ENCODE results near the gene SLC7A4. TPM values are rescaled to one million over a fixed set of nuclear protein-coding genes. Genes with fewer than 3 reads are reported as not detected.
A peak's percentile ranks its signal among the peaks of the same experiment; 100 is the strongest.

Gene SLC7A4
- total RNA-seq, 2 experiments from 2014 or later: not detected

GRCh38 chr22:20999350-21000206, 32.8 kb downstream of the SLC7A4 start:
- Mint-ChIP-seq H3K36me3 (ENCODE audit: low read depth) (peaks cover 3% of the 10 kb centered on the region), H3K4me3 (peak overlapping the region; percentile 92), H3K9me3 (no peaks in the 10 kb centered on the region), H3K4me1 (ENCODE audit: low read depth) (peaks cover 15% of the 10 kb centered on the region), H3K27me3 (no peaks in the 10 kb centered on the region), H3K27ac (peak overlapping the region; percentile 96)
- DNase-seq: no peak
- CTCF ChIA-PET: interaction anchor here (0.8 to 1.5 kb wide), 2 partner anchors 38 to 56 kb away, joined by 3 to 9 read pairs; no protein-coding TSS in a partner anchor
- POLR2A ChIA-PET: interaction anchor here (1.1 to 5.5 kb wide), 6 partner anchors 9 to 79 kb away, joined by 3 to 51 read pairs (median 12); partner anchors contain the start of genes LZTR1 and P2RX6
- intact Hi-C loops (cut with micrococcal nuclease): no loop called here
- ATAC-seq: no peak
- no peak for TF ChIP-seq CTCF (IDR thresholded peaks at IDR 0.05)

- Mint-ChIP-seq H3K36me3 (ENCODE audit: low read depth) (peaks cover 3% of the 10 kb centered on the region), H3K27ac (peak overlapping the region; percentile 38), H3K4me3 (no peak overlapping the region), H3K4me1 (ENCODE audit: low read depth) (peaks cover 9% of the 10 kb centered on the region), H3K27me3 (no peaks in the 10 kb centered on the region), H3K9me3 (no peaks in the 10 kb centered on the region)
- ATAC-seq (no peak), DNase-seq (no peak)
- ChIA-PET CTCF (interaction anchor here (0.8 to 1.5 kb wide), 2 partner anchors 37 to 57 kb away, joined by 3 to 9 read pairs; no protein-coding TSS in a partner anchor), POLR2A (interaction anchor here (1.0 to 5.5 kb wide), 5 partner anchors 8 to 42 kb away, joined by 3 to 51 read pairs (median 20); partner anchors contain the start of gene LZTR1)
- no peak for TF ChIP-seq CTCF (IDR thresholded peaks at IDR 0.05)
- intact Hi-C loops (cut with micrococcal nuclease): no loop called here
Measured at GRCh38 chr22:20998411-20999336, 33.7 kb downstream of the SLC7A4 start.

- TF ChIP-seq CTCF (IDR thresholded peaks at IDR 0.05): no peak
- no peaks in the 10 kb centered on the region for H3K9me3 Mint-ChIP-seq
- ATAC-seq: no peak
- H3K4me3 Mint-ChIP-seq: no peak overlapping the region
- H3K36me3 Mint-ChIP-seq (ENCODE audit: low read depth): peaks cover 3% of the 10 kb centered on the region
- peaks cover 7% of the 10 kb centered on the region for H3K4me1 Mint-ChIP-seq (ENCODE audit: low read depth)
- DNase-seq: no peak
- ChIA-PET POLR2A (interaction anchor here (1.0 to 5.0 kb wide), 2 partner anchors 12 to 16 kb away, joined by 3 to 20 read pairs; no protein-coding TSS in a partner anchor), CTCF (no interaction called here)
- peak overlapping the region; percentile 31 for H3K27ac Mint-ChIP-seq
- H3K27me3 Mint-ChIP-seq: no peaks in the 10 kb centered on the region
- intact Hi-C loops (cut with micrococcal nuclease): no loop called here
Measured at GRCh38 chr22:20997536-20998257, 34.7 kb downstream of the SLC7A4 start.

GRCh38 chr22:20996598-20997535, 35.5 kb downstream of the SLC7A4 start:
- ChIA-PET POLR2A (interaction anchor here (1.0 to 5.0 kb wide), 2 partner anchors 11 to 15 kb away, joined by 3 to 20 read pairs; no protein-coding TSS in a partner anchor), CTCF (interaction anchor here (1.1 kb wide), 1 partner anchor 24 kb away, joined by 3 read pairs; no protein-coding TSS in a partner anchor)
- Mint-ChIP-seq H3K36me3 (ENCODE audit: low read depth) (peaks cover 6% of the 10 kb centered on the region), H3K27ac (no peak overlapping the region), H3K27me3 (no peaks in the 10 kb centered on the region), H3K4me1 (ENCODE audit: low read depth) (peaks cover 7% of the 10 kb centered on the region), H3K4me3 (no peak overlapping the region), H3K9me3 (no peaks in the 10 kb centered on the region)
- intact Hi-C loops (cut with micrococcal nuclease): no loop called here
- DNase-seq (no peak), ATAC-seq (no peak)
- no peak for TF ChIP-seq CTCF (IDR thresholded peaks at IDR 0.05)

Measured in activated CD8-positive, alpha-beta T cell treated with anti-CD3 and anti-CD28 coated beads for 36 hours (primary cell).